GM12874 (cell line): ENCODE results near the gene SEMA5A.

ENCODE experiments used
- TF ChIP-seq, protein P1 (sequence below): IDR thresholded peaks from 2 replicates; pipeline ENCODE4 v1.5.1; 2011; ENCODE audit warnings: low read depth, mild to moderate bottlenecking, control low read depth, low read length, moderate library complexity; ENCODE audit not compliant: insufficient read depth

SEMA5A gene

GRCh38 chr5:9082996-9083395 is 462.9 kb downstream of the SEMA5A start:
- TF ChIP-seq, protein P1, sequence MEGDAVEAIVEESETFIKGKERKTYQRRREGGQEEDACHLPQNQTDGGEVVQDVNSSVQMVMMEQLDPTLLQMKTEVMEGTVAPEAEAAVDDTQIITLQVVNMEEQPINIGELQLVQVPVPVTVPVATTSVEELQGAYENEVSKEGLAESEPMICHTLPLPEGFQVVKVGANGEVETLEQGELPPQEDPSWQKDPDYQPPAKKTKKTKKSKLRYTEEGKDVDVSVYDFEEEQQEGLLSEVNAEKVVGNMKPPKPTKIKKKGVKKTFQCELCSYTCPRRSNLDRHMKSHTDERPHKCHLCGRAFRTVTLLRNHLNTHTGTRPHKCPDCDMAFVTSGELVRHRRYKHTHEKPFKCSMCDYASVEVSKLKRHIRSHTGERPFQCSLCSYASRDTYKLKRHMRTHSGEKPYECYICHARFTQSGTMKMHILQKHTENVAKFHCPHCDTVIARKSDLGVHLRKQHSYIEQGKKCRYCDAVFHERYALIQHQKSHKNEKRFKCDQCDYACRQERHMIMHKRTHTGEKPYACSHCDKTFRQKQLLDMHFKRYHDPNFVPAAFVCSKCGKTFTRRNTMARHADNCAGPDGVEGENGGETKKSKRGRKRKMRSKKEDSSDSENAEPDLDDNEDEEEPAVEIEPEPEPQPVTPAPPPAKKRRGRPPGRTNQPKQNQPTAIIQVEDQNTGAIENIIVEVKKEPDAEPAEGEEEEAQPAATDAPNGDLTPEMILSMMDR: no peak

DNA sequence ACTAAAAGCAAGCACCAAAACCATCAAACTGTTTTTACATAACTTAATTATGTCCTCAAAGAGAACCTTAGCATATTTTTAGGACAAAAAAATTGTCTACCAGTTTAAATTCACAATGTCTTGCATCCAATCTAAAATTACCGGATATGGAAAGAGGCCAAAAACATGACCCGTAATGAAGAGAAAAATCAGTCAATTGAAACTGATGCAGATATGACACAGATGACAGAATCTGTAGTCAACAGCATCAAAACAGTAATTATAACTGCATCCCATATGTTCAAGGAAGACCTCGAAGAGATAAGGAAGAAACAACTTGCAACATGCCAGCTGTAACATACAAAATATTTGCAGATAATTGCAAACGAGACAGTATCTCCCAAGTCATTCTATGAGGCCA is 473.2 kb downstream of the SEMA5A start:
- TF ChIP-seq, protein P1: no peak

- TF ChIP-seq, protein P1: no peak
These were observed 474.4 kb downstream of the SEMA5A start for GRCh38 chr5:9071524-9071923.

- TF ChIP-seq, protein P1: no peak
These were observed 474.8 kb downstream of the SEMA5A start for GRCh38 chr5:9071074-9071473.

GRCh38 chr5:9069650-9070049 is 476.2 kb downstream of the SEMA5A start:
- TF ChIP-seq, protein P1: no peak

GRCh38 chr5:9067154-9067553 is 478.7 kb downstream of the SEMA5A start:
- TF ChIP-seq, protein P1: no peak

- TF ChIP-seq, protein P1: no peak
These were observed 479.5 kb downstream of the SEMA5A start for GRCh38 chr5:9066349-9066748.
